Measurements from ENCODE around the gene IGSF9B.

GRCh38 chr11:133992121-133992520 is 35.4 kb upstream of the IGSF9B start:
- TF ChIP-seq YY1 (IDR thresholded peaks at IDR 0.05), result no peak
- TF ChIP-seq, protein P1, sequence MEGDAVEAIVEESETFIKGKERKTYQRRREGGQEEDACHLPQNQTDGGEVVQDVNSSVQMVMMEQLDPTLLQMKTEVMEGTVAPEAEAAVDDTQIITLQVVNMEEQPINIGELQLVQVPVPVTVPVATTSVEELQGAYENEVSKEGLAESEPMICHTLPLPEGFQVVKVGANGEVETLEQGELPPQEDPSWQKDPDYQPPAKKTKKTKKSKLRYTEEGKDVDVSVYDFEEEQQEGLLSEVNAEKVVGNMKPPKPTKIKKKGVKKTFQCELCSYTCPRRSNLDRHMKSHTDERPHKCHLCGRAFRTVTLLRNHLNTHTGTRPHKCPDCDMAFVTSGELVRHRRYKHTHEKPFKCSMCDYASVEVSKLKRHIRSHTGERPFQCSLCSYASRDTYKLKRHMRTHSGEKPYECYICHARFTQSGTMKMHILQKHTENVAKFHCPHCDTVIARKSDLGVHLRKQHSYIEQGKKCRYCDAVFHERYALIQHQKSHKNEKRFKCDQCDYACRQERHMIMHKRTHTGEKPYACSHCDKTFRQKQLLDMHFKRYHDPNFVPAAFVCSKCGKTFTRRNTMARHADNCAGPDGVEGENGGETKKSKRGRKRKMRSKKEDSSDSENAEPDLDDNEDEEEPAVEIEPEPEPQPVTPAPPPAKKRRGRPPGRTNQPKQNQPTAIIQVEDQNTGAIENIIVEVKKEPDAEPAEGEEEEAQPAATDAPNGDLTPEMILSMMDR (IDR thresholded peaks at IDR 0.05; ENCODE audit: low read depth, low read length, missing input control), result no peak
- TF ChIP-seq RXRA (IDR thresholded peaks at IDR 0.05), result no peak
- no peak for TF ChIP-seq ATF3 (IDR thresholded peaks at IDR 0.05)
- TF ChIP-seq MAX (IDR thresholded peaks at IDR 0.05), result no peak

All from liver (tissue), 3 donors.